HUDEP-2 (cell line): Measurements from ENCODE around the gene HNRNPM.

Experiments
- DNase-seq, 76 experiments: peaks; one replicate each; lab custom pipeline; 2025; ENCODE audit not compliant: unreplicated experiment in 76 of 76; lab: John Stamatoyannopoulos, UW

The HNRNPM gene

DNA sequence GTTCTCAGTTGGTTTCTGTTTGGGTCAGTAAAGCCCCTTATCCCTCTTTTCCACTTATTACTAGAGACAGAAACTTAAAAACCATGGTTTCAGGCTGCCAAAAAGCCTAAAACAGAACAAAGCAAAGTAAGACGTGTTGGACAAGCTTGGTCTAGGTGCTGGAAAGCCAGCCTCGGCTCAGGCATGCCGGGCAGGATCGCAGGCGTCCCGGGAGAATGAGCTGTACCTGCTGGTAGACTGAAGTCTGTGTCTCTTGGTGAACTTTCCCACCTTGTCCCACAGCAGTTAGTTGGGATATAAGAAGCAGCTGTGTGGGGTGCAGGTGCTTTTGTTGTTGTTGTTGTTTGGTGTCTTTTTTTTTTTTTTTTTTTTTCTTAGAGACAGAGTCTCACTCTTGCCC is 36.8 kb downstream of the HNRNPM start:
- no peak for DNase-seq

DNA sequence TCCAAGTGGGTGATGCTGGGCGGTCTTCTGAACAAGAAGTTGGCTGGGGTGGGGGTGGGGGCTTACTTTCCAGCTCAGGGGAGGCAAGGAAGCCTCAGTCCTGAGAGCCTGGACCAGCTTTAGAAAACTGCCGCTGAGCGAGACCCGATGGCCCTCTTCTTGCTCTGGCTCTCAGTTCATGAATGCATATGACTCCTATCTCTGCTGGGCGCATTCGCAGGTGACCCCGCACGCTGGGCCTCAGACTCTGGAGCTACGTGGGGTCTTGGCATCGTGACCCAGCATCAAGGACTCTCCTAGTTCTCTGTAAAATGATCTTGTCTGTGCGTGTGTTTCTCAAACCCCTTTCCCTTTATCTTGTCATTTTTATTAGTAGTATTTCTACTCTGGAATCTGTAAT is 37.9 kb downstream of the HNRNPM start:
- DNase-seq: no peak

DNA sequence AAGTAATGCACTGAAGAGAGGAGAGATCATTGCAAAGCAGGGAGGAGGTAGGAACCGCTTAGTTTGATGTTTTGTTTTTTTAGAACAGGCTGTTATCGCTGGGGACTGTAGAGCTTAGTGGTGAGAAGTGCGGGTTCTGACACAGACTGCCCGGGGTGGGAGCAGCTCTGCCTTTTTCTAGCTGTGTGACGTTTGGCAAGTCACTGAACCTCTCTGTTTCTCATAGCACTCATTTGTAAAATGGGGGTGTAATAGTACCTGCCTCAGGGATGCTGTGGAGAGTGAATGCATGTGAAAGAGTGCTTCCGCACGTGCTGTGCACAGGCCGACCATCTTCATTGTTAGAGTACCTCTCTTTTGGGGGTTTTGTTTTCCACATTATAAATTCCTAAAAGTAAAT is 38.4 kb downstream of the HNRNPM start:
- no peak for DNase-seq

DNA sequence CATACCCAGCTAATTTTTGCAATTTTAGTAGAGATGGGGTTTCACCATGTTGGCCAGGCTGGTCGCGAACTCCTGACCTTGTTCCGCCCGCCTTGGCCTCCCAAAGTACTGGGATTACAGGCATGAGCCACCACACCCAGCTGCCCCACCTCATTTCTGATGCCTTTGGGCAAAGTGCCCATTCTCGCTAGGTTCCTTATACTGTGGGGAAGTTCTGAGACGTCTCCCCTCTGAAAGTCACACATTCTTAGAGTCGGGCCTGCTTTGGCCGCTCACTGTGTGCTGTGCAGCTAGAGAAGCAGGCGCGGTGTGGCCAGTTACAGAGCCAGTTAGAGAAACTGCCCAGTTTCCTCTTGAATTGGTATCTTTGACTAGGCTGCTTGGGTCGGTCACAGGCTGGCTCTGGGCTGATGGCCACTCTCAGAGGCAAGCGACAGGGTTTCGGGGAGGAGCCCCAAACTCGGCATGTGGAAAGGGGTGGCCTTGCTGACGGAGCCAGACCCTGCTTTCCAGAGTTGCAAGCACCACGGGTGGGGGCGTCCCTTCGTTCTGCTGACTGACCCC is 39.6 kb downstream of the HNRNPM start:
- DNase-seq: peak in 30 of 76 experiments; percentile 8 to 52 (median 30)

DNA sequence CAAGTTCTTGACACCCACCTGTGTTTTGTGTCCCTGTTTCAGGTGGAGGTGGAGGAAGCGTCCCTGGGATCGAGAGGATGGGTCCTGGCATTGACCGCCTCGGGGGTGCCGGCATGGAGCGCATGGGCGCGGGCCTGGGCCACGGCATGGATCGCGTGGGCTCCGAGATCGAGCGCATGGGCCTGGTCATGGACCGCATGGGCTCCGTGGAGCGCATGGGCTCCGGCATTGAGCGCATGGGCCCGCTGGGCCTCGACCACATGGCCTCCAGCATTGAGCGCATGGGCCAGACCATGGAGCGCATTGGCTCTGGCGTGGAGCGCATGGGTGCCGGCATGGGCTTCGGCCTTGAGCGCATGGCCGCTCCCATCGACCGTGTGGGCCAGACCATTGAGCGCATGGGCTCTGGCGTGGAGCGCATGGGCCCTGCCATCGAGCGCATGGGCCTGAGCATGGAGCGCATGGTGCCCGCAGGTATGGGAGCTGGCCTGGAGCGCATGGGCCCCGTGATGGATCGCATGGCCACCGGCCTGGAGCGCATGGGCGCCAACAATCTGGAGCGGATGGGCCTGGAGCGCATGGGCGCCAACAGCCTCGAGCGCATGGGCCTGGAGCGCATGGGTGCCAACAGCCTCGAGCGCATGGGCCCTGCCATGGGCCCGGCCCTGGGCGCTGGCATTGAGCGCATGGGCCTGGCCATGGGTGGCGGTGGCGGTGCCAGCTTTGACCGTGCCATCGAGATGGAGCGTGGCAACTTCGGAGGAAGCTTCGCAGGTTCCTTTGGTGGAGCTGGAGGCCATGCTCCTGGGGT is 41.0 kb downstream of the HNRNPM start:
- DNase-seq: no peak

DNA sequence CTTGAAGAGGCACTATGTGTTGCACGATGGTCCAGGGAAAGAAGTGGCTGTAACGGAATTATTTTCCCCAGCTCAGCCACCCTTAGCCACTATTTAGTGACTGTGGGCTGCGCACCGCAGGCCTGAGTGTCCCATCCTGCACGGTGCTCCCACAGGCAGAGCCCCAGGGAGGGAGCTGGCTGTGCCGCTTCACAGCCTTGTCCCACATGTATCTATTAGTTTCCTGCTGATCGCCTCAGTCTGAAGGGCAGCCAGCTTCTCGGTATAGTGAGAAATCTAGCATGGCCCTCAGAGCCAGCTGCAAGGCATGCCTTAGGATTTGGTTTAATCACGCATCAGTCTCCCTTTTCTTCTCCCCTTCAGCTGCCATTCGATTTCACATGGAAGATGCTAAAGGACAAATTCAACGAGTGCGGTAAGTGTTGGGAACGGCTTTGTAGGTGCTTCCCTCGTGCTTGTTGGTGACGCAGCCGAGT is 41.9 kb downstream of the HNRNPM start:
- no peak for DNase-seq

DNA sequence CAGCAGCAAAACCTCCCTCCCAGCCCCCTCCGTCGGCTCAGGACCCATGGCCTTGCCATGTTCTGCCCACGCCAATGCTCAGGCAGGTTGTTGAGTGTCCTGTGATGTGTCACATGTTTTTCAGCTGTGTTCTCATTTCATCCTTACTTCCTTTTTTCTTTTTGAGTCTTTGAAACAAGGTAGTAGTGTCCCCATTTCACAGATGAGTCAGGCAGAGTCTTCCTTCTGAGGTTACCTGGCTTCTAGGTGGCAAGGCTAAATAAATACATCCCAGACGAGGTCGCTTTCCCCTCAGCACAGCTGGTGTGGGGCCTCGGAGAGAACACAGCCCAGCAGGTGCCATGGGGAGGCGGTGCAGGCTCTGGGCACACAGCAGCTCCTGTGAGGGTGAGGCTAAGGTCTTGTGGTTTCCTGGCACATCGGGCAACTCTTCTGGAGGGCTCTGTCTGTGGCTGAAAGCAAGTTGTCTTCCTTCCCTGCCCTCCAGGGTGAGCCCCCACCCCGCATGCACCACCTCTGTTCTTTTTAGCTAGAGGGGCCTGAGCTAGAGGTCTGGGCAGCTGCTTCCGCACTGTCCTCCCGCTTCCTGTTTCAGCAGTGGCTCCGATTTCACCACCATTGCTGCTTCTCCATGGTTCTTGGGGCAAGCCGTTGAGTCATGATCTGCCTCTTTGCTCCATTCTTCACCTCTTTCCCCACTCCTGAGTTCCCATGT is 42.5 kb downstream of the HNRNPM start:
- no peak for DNase-seq

DNA sequence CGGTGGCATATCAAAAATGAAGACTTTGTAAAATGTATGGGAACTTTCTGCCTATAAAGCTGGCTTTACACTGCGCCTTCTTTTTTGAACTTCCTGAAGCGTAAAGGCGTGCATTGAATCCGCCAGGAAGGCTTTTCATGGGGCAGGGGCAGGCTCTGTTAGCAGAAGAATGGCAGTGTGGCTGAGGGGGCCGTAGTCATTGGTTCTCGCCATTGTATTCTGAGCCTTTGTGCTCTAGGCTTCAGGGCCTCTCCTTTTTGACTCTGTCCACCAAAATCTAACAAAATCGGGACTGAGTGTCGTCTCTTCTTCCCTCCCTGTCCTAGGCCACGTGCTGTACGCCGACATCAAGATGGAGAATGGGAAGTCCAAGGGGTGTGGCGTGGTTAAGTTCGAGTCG is 43.6 kb downstream of the HNRNPM start:
- no peak for DNase-seq

DNA sequence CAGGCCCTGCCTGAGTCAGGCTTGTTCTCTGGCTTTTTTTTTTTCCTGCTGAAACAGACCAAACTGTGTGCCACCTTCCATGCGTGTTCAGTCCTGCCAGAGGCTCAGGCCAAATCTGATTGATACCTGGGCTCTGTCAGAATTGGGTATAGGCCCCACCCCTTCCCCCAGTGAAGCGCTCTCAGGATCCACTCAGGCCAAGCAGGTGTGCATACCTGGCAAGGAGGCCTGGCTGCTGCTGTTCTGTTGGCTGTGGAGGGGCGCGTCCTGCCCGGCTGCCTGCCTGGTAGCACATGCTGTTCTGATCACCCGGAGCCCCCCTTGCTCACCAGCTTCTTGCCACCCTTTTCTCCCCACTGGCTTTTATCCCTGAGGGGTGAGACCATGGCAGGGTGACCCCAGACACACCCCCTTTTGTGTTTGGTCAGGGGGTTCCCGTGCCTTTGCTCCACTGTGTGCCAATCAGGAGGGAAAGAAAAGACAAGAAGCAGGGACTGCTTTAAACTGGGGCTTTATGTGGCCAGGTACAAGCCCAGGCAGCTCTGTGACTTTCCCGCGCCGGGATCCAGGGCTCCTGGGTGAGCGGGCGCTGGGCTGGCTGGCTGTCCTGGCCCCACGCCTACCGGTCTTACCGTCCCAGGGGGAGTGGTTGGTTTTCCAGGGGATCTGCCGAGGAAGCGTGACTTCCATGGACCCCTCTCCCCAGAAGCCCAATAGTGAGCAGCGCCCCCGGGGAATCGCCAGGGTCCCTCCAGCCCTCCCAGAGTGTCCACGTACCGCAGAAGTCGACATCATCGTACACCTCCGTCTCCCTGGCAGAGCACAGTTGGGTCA is 45.0 kb downstream of the HNRNPM start:
- no peak for DNase-seq

DNA sequence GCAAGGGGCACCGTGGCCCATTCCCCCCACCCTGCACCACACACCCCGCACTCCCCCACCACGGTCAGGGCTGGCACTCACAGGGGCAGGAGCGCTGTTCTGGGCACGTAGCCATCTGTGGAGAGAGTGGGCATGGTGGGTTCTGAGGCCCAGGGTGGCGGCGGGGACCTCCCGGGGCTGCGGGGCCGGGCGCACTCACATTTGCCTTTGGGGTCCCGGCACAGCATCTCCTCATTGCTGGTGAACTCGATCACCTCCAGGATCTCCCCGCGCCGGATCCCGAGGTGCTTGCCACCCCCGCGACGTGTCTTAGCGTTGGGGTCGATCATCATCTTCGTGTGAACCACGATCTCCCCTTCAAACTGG is 45.6 kb downstream of the HNRNPM start:
- no peak for DNase-seq

DNA sequence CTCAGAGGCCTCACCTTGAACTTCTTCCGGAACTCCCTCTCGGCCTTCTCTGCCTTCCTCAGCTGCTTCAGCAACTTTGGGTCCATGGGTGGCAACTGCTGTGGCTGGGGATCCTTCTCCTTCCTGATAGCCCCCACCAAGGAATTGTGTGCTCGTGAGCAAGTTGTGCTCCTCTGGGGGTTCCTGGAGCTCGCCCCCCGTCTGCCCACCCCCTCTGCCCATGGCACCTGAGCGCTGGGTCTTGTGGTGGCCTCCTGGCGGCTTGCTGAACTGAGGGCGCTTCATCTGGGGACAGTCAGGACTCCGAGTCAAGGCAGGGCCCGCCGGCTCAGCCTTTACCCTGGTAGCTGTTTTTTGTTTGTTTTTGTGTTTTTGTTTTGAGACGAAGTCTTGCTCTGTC is 46.1 kb downstream of the HNRNPM start:
- DNase-seq: no peak

DNA sequence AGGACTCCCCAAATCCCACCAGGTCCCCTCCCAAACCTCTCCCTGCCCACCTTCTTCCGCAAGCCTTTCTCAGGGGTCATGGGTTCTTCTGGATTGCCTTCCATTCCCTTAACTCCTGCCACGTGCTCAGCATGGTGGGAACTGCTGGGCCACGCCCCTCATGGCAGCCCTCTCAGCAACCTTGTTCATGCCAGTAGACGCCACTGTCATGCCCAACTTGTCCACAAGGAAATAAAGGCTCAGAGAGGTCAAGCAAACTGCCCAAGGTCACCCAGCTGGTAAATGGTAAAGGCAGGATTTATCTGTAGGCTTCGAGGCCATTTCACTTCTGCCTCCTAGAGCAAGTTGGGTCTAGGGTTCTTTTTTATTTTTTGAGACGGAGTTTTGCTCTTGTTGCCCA is 46.8 kb downstream of the HNRNPM start:
- peak in 3 of 76 experiments; percentile 15 to 21 (median 15) for DNase-seq

DNA sequence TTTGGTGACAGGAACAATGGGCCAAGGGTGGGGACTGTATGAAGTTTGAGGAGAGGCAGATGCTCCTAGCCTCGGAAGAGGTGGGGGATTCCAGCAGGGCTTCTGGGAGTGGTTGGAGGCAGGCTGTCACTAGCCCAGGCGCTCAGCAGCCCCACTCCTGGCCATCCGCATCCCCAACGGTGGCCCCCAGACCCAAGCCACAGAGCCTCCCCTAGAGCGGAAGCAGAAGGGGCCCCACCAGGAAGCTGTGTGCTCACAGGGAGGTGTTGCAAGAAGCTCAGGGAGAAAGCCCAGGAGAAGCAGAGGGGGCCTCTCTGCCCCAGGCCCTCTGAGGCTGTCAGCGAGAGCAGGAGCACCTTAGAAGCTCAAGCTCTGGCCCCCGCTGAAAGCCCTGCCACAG is 49.4 kb downstream of the HNRNPM start:
- DNase-seq: no peak

DNA sequence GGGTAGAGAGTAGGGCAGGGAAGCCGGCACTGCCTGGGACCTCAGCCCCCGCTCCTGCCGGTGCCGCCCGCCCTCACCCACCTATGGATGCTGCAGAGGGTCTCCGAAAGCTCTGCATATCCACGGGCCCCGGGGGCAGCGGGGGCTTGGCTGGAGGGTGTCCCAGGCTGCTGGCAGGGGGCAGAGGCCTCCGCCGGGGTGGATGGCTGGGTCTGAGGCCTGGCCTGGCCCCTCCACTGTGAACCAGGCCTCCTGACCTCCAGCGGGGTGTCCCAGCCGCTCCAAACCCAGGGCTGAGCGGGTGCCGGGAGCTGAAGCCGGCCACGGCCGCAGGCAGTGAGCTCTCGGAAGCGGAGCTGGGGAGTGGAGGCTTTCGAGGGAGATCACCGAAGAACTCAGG is 53.5 kb downstream of the HNRNPM start:
- no peak for DNase-seq

DNA sequence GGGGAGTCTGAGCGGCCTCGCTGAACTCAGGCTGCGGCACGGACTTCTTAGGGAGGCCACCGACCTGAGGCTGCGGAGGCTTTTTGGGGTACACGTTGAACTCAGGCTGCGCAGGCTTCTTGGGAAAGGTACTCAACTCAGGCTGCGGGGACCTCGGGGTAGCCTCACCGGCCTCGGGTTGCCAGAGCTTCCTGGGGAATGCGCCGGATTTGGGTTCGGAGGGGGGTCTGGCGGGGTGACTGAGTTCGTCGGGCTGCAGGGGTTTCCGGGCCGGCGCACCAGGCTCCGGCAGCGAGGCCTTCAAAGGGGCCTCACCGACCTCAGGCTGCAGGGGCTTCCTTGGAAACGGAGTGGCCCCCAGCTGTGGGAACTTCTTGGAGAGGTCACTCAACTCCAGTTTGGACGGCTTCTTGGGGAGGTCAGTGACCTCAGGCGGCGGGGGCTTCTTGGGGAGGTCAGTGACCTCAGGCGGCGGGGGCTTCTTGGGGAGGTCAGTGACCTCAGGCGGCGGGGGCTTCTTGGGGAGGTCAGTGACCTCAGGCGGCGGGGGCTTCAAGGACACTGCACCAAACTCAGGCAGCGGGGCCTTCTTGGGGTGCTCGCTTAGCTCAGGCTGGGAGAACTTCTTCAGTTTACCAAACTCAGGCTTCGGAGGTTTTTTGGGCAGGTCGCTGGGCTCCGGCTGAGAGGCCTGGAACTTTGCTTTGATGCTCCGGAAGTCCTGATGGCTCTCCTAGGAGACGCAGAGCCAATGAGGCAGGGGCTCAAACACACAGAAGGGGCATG is 54.5 kb downstream of the HNRNPM start:
- DNase-seq: no peak

DNA sequence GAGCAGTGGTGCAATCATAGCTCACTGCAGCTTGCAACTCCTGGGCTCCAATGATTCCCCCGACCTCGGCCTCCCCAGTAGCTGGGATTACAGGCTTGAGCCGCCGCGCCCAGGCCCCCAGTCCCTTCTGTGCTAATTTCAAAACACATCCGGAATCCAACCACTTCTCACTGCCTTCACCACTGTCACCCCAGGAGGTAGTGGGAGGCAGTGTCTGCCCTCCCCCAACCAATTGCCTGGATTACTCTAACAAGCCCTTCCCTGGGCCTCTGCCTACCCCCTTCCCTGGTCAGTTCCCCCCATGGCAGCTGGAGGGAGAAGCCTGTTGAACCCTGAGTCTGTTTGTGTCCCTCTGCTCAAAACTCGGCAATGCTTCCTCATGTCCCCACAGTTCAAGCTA is 55.4 kb downstream of the HNRNPM start:
- DNase-seq: no peak

DNA sequence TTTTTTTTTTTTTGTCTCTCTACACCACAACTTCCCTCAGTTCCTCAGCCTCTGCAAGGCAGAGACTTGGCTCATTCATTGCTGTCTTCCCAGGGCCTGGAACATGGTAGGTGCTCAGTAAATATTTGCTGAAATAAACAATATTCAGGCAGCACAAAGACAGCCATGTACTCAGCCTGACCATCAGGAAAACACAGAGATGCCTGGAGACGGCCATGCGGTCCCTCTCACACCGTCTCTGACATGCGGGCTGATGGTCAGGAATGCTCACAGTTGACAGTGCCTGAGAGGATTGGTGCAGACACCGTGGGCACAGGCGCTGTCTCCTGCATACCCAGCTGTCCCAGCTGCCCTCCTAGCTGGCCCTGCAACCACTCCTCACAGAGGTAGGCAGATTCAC is 56.7 kb downstream of the HNRNPM start:
- DNase-seq: no peak

DNA sequence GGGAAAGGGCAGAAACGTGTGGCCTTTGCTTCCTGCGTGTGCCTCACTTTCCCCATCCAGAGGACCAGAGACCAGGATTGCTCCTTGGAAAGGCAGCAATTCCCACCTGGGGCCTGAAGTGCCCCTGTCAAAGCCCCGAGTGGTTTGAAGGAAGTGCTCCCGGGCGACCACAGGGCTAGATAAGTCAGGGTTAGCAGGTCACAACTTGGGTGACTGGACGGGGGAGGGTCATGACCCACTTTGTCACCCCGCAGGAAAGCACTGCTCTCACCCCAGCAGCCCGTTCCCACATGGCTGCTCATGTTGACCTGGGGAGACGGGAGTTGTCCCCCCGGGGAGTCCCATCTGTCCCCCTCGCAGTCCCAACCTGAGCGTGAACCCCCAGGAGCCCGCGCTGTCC is 57.2 kb downstream of the HNRNPM start:
- no peak for DNase-seq

DNA sequence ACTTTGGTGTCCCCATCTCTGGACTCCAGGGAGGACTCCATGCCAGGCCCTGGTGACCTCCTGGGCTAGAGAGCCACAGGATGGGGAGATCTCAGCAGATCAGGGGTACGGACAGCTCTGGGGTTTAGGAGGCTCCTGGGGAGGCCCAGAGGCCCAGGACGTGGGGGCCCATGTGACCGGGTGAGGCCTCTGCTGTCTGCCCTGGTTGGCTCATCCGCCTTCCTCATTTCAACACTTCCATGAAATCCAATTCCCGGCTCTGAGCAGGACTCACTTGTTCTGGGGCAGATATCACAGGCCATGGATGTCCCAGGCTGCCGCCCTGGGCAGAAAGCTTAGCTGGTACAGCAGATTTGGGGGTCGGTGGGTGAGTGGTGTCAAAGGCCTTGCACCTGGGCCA is 58.7 kb downstream of the HNRNPM start:
- no peak for DNase-seq

DNA sequence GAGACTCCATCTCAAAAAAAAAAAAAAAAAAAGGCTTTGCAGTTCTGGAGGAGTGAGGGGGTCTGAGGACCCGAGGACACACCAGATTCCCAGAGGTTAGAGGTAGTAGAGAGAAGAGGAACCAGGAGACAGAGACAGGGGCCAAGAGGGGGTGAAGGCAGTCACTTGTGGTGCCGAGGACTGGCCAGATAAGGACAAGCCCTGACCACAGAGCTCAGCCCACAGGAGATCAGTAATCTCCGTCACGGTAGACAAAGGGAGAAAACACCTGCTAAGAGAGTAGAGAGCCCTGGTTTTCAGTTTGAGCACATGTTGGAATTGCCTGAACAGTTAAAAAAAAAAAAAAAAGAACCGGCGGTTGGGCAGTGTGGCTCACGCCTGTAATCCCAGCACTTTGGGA is 59.4 kb downstream of the HNRNPM start:
- peak in 32 of 76 experiments; percentile 12 to 70 (median 34) for DNase-seq
